Glomerular visceral epithelial cell (primary cell): ENCODE data around the gene RBBP8.

Source experiments
- DNase-seq: peaks from one replicate; pipeline ENCODE4 v3.0.0-alpha.2; 2016; ENCODE audit errors: extremely low spot score

The RBBP8 gene

GRCh38 chr18:23063502-23063901 lies 130.4 kb downstream of the RBBP8 start:
- no peak for DNase-seq

DNA sequence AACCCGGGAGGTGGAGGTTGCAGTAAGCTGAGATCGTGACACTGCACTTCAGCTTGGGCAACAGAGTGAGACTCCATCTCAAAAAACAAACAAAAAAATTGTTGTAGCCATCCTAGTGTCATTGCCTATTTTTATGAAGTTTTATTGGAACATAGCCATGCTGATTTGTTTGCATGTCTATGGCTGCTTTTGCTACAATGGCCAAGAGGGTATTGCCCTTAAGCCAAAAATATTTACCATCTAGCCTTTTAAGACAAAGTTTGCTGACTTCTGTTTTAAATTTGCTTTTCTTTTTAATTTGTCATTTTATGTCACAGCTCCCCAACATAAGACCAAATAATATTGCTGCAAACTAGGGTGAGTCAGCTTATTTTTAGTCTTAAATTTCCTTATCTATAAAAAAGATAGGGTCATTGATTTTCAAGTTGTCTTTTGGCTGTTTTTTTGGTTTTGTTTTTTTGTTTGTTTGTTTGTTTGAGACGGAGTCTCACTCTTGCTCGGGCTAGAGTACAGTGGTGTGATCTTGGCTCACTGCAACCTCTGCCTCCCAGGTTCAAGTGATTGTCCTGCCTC lies 132.2 kb downstream of the RBBP8 start:
- DNase-seq = no peak

GRCh38 chr18:23066060-23066459 lies 132.9 kb downstream of the RBBP8 start:
- DNase-seq = no peak

- no peak for DNase-seq
Observed at GRCh38 chr18:23066504-23067039, 133.4 kb downstream of the RBBP8 start.

DNA sequence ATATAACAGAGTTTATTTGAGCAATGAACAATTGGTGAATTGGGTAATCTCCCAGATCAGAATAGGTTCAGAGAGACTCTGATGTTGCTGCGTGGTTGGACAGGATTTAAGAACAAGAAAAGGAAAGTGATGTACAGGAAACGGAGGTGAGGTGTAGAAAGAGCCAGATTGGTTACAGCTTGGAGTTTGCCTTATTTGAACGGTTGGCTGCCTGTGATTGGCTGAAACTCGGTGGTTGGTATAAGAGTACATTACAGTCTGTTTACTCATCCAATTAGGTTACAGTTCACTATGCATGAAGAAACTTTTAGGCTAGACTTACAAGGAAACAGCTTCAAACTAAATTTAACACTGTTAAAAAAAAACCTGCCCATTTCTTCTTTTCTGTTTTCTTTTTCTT lies 134.1 kb downstream of the RBBP8 start:
- peak; percentile 25 for DNase-seq

DNA sequence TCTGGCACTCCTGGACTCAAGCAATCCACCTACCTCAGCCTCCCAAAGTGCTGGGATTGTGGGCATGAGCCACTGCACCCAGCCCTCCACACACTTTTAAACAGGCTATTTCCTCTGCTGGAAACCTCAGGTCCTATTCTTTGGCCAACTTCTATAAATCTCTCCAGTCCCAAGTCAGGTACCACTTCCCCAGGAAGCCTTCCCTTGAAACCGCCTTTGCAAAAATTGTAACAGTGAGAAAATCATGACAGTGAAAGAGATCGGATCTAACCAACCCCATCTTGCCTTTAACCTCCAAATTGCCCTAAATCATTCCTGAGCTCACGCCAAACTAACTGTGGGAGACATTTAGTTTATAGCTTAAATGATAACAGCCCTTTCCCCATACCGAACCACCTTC lies 134.9 kb downstream of the RBBP8 start:
- DNase-seq = no peak

GRCh38 chr18:23068570-23069310 lies 135.6 kb downstream of the RBBP8 start:
- no peak for DNase-seq

DNA sequence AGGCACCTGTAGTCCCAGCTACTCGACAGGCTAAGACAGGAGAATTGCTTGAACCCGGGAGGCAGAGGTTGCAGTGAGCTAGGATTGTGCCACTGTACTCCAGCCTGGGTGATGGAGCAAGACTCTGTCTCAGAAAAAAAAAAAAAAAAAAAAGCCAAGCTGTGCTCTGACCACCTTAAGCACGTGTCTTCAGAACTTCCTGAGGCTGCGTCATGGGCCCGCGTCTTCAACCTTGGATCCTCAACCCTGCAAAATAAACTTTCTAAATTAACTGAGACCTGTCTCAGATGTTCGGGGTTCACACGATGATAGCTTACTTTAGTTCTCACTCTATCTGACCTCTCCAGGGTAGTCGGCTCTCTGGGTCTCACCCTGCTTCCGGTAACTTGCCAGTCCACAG lies 136.4 kb downstream of the RBBP8 start:
- DNase-seq = no peak

DNA sequence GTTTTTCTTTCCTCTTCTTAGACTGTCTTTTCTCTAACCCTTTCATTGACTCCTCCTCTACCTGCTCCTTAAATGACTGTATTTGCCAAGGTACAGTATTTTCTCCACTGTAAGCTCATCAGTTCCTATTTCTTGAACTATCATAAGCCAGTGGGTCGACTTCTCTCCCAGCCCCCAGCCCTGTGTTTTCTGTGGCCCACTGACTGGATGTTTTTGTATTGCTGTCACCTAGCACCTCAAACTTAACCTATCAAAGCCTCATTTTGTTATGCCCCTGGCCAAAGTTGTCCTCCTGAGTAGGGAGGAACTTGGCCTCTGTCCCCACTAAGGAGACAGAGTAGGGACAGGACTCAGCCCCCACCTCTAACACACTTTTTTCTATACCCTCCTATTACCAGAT lies 136.8 kb downstream of the RBBP8 start:
- no peak for DNase-seq

DNA sequence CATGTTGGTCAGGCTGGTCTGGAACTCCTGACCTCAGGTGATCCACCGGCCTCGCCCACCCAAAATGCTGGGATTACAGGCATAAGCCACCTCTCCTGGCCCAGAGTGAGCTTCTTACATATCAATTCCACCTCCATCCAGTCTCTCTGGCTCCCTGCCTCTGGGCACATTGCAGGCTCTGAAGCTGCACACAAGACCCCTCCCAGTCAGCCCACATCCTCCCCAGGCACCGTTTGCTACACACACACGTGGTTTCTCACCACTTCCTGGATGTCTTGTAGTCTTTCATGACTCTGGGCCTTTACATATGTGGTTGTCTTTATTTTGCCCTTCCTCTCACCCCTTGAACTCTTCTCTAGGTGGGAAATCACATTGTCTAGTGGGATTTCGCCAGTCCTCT lies 138.2 kb downstream of the RBBP8 start:
- DNase-seq = peak; percentile 49

- DNase-seq = no peak
Observed at GRCh38 chr18:23072079-23072478, 139.0 kb downstream of the RBBP8 start.

GRCh38 chr18:23073996-23074606 lies 141.0 kb downstream of the RBBP8 start:
- no peak for DNase-seq
